Fibroblast of skin of left quadriceps (primary cell): ENCODE measurements around the gene HNF4A.

Experiments used
- DNase-seq, 2 experiments: peaks; one replicate each; pipeline ENCODE4 v3.0.0-alpha.2; 2013; ENCODE audit warnings: low read depth in 2 of 2

Gene HNF4A

DNA sequence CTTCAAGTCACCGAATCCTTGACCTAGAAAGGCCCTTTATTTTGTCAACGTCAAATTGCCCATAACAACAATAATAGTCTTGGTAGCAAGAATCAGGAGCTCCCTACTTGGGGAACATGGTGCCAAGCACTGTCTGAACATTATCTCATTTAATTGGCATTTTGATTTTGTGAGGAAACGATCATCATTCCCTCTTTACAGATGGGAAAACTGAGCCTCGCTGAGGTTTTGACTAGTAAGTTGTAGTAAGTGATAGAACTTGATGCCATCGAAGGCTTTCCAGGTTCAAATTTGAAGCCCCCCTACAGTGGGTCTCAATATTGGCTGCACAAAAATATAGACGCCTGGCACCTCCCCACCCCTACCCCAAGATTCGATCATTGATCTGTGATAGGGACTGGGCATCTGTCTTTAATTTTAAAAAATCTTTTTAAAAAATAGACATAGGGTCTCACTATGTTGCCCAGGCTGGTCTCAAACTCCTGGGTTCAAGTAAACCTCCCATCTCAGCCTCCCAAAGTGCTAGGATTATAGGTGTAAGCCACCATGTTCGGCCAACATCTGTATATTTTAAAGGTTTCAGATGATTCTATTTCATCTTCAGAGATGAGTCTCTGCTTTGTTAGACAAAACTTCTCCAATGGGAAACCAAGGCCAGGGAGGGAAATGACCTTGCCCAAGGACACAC is 36.7 kb downstream of the HNF4A start:
- DNase-seq = no peak

DNA sequence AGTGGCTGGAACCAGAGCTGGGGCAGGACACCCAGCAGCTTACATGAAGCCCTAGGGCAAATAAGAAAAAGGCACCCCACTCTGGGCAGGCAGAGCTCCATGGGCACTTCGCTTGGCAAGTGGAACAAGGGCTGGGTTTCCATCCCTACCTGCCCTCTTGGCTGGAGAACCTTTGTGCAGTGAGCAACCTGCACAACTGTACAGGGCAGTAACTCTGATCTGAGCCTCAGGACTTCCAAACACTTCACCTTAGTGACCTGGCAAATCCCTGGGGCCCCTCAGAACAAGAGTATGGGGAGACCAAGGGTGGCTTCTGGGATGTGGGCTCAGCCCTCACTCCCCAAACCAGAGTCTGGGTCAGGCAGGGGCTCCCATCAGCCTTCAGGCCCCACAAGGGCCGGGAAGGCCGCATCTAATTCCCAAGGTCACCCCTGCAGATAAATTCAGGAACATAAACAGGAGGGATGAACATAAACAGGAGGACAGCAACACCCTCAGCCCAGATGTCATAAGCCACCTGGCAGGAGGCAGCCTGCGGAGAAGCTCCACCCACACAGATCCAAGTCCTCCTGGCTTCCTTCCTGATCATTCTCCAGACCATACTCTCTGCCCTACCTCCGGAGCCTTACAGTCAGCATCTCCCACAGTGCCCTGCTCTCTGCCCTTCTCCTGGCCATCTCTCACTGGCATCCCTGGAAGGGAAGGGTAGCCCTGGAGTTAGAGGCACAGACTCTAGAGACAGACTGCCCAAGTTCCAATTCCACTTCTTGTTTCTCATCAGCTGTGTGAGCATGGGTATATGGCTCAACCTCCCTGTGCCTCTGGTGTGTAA is 37.5 kb downstream of the HNF4A start:
- DNase-seq = no peak

DNA sequence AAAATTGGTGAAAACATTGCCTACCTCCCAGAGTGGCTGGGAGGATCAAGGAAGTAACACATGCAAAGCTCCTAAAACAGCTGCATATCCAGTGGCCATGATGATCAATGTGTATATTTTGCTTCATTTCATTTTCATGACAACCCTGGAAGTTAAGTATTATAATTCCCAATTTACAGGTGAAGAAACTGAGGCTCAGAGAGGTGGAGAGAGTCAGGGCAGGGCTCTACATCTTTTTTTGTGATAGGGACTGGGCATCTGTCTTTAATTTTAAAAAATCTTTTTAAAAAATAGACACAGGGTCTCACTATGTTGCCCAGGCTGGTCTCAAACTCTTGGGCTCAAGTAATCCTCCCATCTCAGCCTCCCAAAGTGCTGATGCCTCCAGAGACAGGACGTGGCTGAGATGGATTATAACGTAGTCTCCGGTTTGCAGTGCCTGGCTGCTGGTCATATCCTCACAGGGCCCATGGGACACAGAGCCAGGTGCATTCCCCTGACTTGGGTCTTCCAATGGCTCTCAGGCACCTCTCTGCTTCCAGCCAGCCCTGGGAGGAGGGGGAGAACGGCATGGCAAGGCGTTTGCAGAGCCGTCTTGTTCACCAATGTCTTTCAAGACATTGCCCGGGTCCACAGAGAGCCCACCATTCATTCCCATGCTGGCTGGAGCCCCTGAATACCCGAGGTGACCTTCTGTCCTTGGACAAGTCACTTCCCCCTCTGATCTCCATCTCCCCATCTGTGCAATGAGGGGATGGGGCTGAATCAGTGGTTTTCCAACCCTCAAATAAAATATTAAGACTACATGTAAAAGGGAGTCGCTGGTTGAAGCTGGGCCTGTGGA is 38.3 kb downstream of the HNF4A start:
- DNase-seq = no peak

DNA sequence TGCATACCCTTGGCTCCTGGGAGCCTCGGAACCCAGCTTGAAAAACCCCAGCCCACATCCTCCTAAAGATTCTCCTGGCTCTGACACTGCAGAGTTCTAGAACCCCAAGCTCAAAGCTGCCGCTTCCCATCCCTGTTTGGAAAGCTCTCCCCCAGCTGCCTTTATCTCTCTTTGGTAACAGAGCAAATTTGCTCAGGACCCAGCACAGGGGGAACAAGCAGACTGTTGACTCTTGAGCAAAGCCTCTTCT is 38.9 kb downstream of the HNF4A start:
- DNase-seq = no peak

DNA sequence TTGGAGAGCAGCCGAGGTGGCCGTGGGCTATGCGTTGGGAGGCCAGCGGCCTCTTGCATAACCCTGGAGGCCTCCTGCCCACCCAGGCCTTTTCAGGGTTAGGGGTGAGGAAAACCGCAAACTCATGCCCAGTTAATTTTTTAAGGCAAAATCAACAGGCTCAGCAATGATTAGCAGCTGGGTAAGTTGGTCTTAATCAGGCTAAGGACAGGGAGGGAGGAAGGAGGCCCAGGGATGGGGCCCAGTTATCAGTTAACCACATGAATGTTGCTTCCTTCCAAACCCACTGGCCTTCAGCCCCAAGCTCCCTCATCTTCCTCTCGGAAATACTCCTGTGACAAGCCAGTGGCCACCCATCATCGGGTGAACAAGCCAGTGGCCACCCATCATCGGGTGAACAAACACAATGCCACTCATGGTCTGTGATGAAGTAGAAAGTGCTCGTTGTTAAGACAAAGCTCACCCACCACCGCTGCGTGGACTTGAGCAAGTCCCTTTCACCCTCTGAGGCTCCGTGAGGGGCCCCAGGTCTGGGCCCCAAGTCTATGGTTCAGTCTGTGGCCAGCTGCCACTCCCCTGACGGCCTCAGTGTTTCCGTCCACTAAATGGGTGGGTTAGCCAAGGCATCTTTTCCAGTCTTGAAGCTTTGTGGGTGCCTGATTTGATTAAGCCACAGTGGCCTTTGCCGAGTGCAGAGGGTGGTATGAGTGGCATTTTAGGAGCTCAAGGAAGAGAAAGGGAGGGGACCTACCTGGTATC is 39.4 kb downstream of the HNF4A start:
- DNase-seq = no peak

DNA sequence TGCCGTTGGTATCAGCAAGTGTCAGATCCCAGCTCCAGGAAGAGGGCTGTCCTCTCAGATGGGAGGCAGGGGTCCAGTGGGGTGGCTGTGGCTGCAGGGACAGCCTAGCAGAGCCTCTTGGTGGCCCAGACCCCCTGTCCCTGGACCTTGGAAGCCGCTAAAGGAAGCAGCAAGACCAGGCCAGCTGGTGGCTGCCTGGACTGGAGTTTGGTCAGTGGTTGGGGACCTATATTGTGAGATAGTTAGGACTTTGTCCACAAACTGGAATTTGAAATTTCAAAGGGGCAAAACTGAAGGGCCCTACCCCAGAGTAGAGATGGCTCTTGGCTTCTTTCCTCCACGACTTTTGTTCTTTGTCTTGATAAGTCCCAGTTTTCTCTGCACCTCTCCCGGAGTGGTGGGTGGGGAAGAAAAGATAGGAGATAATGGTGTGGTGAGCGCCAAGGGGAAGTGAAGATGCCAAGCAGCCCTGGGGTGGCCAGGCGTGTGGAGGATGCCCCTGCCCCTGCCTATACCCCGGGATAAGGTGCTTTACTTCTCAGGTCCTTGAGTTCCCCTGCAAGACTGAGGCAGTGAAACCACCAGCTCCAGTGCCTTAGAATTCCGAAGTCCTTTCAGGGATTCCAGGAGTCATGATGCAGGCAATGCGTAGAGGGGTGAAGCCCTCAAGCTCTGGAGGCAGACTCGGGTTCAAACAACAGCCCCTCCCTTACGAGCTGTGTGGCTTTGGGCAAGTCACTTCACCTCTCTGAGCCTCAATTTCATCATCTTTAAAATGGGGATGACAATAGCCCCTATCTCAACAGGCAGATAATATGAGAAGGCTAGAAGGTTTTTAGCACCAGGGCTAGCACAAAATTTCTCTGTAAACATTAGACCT is 40.2 kb downstream of the HNF4A start:
- DNase-seq = no peak

DNA sequence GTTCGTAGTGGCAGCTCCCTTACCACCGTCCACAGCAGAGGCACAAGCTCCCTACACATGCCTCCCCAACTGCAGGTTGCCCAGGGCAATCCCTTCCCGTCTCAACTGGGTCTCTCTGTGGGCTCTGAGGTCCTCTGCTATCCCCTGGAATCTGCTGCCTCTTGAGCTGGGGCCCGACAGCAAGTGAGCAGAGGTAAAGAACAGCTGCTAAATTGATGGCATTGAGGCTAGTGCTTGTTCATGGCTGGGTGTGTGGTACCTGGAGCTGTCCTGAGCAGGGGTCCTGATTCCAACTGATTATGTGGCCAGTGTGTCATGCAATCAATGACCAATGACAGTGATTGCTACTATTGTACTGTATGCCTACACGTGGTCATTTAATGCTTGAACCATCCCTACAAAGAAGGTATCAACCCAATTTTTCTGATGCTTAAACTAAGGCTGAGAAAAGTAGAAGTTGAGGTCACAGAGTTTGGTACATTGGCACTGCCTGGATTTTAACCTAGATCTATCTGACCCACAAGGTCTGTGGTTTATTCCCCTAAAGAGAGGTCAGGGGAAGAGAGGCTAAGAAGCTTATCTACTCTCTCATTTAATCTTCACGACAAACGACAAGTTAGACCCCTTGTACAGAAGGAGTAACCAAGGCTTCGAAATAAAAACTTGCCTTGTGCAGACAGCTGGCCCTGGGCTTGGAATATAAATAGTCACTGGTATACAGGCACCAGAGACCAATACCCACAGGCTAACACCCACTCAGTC is 41.1 kb downstream of the HNF4A start:
- no peak for DNase-seq

DNA sequence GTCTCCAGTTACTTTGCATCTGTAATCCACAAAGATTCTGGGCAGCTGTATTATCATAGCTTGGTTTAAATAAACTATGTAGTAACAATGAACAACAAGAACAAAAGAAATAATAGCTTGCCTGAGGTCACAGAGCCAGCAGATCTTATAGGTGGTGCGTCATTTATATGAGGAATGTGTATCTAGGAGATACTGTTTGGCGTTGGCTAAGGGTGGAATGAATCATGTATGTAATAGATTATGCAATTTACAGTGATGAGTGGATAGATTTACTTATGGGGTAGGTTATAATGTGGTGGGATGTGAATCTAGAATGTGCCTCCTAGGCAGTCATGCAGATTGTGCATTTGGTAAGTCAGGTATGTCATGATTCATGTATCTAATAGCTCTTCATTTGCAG is 42.8 kb downstream of the HNF4A start:
- DNase-seq = peak; percentile 16 to 24

DNA sequence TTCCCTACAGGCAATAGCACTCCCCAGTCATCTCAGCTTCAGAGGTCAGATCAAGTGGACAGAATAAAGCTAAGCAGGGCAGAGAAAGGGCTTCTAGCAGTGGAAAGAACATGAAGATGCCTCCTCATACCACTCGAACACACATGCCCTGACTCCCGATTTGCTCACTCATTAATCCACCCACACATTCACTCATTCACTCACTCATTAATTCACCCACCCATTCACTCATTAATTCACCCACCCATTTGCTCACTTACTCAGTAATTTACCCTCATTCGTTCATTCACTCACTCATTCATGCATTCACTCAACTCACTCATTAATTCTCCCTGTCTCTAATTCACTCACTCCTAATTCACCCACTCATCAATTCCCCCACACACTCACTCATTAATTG is 43.9 kb downstream of the HNF4A start:
- no peak for DNase-seq

DNA sequence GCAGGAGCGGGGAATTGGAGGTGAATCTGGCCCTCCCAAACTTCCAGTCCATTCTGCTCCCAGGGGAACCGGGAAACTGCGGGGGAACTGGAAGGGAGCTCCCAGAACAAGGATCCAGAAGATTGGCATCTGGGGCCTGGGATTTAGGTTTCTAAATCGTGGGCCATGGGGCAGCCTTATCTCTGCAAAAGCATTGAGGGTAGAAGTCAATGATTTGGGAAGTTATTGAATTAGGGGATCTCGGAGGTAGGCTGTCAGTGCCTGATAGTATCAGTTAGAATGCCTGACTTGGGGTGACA is 45.1 kb downstream of the HNF4A start:
- no peak for DNase-seq

DNA sequence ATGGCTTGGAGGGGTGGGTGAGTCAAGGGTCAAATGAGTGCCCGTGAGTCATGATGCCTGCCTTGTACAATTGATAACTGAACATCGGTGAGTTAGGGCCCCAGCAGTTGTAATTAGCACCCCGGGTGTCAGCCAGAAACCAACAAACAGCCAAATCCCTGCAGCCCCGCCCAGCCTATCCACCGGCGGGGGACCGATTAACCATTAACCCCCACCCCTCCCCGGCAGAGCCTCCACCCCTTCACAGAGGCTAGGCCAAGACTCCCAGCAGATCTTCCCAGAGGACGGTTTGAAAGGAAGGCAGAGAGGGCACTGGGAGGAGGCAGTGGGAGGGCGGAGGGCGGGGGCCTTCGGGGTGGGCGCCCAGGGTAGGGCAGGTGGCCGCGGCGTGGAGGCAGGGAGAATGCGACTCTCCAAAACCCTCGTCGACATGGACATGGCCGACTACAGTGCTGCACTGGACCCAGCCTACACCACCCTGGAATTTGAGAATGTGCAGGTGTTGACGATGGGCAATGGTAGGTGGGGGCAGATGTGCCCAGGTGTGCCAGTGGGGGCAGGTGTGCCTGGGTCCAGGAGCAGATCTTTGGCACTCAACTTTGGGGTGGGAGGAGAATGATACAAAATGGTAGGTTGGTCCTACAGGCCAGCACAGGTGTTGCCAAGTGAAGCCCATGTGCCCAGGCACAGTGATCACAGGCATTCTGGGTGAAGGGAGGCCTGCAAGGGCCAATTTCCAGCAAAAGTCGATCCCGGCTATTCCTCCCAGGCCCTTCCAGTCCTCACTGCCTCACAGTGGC is 45.7 kb downstream of the HNF4A start:
- DNase-seq = no peak

DNA sequence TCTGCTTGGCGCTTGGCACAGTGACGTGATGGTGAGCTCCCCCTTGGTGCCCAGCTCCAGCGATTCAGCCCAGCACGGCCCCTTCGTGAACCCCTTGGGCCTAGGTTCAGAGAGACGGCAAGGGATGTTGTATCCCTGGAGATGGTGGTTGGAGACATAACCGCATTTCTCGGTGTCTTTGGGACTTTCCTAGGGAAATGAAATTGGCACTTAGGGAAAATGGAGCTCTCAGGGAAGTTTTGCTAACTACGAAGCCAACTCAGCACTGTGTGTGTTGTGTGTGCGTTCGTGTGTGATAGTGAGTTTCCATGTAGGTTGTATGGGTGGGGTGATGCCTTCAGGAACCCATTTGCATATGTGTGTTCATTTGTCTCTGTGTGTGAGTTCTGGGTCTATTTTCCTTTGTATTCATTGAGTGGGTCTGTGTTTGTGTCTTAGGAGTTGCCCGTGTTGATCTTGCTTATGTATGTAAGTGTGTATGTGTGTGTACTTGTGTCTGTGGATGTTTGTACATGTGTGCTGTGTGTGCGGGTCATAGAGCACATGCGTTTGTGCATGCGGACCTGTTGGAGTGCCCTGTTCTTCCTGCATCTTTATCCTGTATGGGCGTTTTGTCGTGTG is 46.4 kb downstream of the HNF4A start:
- no peak for DNase-seq

DNA sequence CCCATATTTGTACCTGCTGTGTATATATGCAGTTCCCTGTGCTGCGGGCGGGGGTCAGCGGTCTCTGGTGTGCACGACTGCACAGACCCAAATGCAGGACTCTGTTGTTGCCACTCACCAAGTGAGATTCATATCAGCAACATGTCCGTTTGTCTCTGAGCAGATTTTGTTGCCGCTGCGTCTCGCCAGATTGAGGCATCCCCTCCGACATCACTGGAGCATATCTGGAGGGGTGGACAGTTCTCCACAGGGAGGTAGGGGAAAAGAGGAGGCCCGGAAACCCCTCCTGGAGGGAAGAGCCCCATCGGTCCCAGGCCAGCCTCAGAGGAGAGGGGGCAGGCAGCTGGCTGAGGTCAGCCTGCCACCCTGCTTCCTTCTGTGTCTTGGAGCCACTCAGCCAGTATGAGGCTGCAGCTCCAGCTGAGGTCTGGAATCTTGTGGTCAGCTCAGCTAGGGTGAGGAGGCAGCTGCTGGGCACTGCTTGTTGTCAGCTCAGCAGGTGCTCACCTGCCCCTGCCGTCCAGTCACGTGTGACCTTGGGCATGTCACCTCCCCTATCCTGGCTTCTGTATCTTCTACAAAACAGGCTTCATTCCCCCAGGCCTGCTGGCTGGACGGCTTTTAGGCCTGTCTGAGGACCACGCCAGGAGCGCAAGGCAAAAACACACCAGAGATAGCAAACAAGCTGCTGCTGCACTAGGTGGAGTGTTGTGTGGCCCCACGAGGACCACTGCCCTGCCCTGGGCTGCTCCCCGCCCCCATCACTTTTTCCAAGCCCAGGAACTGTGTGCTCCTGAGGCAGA is 47.1 kb downstream of the HNF4A start:
- no peak for DNase-seq

DNA sequence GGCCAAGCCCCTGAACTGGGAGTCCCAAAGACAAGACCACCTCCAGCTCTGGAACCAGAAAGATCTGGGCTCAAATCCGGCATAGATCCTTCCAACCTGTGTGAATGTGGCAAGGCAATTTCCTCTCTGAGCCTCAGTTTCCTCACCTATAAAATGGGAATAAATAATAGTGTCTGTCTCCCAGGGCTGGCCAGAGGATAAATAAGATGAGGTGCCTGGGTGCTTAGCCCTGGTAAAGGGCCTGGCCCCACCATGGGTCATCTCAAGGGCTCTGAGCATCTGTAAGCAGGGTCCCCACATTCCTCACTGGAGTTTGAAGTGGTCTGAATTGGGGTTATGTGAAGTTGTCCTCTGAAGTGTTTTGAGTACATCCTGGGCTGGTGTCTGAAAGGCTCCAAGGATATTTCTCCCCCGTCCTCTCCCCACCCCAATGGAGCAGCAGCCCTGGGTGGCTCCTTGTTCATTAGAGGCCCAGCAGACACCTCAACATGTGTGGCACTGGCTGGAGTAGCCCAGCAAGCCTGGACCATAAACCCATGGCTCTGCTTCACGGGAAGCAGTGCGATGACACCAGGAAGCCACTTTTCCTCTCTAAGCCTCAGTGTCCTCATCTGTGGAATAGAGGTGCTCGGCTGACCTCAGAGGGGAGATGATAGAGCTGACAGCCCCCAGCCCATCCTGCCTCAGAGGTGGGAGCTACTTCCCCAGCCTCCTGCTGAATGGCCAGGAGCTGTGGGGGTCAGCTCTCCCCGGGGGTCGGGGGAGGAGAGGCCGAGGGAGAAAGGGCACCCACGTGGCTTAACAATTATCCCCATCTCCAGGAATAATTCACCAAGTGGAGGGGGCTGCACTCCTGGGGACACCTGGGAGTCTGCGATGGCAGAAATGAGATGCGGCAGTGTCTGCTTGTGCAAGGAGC is 48.0 kb downstream of the HNF4A start:
- DNase-seq = no peak

DNA sequence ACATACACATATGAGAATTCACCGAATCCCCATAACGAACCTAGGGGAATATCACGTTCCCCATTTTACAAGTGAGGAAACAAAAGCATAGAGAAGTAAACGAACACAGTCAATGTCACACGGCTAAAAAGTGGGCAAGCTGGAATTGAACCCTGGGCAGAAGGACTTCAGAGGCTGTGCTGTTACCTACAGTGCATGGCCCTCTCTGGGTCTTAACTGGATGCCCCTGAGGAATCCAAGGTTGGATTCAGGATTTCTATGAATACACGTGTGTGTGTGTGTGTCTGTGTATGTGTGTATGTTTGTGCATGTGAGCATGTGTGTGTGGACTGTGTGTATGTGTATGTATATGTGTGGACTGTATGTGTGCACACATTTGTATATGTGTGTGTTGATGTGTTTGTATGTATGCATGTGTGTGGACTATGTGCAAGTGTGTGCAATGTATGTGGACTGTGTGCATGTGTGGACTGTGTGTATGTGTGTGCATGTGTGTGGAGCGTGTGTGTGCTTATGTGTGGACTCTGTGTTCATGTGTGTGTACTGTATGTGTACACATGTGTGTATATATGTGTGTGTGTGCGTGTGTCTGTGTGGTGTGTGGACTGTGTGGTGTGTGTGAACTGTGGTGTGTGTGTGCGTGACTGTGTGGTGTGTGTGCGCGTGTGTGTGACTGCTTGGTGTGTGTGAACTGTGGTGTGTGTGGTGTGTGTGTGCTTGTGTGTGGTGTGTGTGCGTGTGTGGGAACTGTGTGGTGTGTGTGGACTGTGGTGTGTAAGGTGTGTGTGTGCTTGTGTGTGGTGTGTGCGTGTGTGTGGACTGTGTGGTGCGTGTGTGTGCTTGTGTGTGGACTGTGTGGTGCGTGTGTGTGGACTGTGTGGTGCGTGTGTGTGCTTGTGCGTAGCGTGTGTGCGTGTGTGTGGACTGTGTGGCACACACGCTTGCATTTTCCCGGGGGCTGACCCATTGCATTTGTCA is 49.0 kb downstream of the HNF4A start:
- DNase-seq = no peak

DNA sequence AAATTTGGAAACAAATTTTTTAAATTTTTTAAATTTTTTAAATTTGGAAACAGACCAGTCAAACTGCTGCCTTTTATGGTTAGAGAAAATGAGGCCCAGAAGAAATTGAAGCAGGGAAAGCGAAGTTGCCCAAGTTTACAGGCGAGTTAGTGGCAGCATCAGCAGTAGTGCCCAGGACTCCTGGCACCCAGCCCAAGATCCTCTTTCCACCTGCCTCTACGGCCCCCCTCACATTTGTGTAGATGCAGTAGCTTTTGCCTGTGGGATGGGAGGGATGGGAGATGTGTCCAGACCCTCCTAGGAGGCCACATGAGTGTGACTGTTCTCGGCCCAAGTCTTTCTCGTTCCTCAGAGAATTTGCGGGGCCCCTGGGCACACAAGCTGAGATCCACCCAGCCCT is 49.8 kb downstream of the HNF4A start:
- DNase-seq = no peak
